HG02588 (cell line): Measurements from ENCODE around the gene NCK1.
"Not testable (repeated sequence)": the region's sequence is repeated elsewhere in the genome, so short reads cannot be mapped to it uniquely, and the experiment has no call there.

Experiments
- ATAC-seq: cut with Tn5 transposase; IDR thresholded peaks from one replicate; pipeline ENCODE4 v1.9.1; 2021; ENCODE audit warnings: mild to moderate bottlenecking, moderate library complexity; ENCODE audit not compliant: unreplicated experiment

Gene NCK1

DNA sequence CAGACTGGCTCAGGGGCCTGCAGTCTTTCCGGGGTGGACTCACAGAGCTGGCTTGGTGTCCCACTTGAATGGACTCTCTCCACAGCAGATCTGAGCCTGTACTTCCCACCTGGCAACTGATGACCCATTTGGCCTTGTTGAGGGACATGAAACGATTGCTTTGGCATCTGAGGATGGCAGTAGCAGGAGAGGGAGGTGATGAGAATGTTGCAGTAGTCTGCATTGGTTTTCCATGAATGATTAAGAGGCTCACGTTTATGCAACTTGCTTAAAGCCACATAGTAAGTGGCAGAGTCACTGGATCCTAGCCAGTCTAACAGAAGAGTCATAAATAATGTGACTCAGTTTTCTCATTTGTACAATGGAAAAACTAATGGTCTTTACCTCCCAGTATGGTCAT lies 117.7 kb downstream of the NCK1 start:
- ATAC-seq: no peak

DNA sequence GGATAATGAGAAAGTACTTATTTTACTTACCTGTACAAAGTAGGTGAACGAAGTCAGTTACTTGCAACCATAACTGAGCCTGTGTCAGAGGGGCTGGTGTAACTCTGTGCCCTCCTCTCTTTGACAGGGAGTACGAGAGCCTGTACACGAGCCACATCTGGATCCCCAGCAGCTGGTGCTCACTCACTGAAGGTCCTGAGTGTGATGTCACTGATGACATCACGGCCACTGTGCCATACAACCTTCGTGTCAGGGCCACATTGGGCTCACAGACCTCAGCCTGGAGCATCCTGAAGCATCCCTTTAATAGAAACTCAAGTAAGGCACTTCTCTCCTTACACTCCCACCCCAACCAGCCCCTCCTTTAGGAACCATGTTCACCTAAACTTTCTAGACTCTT lies 120.0 kb downstream of the NCK1 start:
- ATAC-seq: no peak

DNA sequence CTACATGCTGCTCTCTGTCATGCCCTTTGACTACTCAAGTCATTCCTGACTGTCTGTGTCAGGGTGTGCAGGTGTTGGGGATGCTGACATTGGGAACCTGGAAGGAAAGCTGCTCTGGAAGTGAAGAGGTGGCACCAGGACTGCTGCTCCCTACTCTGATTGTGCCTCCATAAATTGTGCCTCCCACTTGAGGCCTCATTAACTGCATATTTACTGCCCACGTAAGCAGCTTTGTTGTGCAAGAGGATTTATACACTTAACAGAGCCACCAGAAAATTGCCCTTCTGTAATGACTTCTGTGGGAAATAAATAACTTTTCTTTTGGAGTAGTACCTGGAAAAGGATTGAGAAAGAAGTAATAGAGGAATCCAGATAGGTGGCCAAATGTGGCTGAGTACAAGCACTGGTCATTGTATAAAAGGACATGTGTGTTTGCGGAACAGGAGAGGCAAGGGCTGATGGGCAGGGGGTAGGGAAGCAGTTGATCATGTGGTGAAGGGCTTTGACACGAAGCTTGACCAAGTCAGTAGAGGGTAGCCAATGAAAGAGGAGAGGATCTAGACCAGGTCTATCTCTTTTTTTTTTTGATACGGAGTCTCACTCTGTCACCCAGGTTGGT lies 120.6 kb downstream of the NCK1 start:
- no peak for ATAC-seq

DNA sequence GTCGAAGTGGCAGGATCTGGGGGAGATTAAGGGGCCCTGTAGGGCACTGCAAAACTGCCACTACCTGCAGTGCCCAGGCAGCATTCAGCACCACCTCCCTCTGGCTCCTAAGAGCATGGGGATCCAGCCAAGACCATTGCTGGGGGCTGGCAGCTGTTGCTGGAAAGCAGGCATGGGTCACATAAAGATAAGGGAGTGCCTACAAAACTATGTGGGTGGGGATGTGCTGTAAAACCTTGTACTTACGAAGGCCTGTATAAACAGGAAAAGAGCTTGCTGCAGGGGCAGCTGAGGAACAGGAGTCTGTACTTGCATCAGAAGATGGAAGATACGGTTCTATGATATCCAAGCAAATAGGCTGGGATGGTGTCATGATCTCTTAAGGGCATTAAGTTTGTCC lies 122.8 kb downstream of the NCK1 start:
- no peak for ATAC-seq

DNA sequence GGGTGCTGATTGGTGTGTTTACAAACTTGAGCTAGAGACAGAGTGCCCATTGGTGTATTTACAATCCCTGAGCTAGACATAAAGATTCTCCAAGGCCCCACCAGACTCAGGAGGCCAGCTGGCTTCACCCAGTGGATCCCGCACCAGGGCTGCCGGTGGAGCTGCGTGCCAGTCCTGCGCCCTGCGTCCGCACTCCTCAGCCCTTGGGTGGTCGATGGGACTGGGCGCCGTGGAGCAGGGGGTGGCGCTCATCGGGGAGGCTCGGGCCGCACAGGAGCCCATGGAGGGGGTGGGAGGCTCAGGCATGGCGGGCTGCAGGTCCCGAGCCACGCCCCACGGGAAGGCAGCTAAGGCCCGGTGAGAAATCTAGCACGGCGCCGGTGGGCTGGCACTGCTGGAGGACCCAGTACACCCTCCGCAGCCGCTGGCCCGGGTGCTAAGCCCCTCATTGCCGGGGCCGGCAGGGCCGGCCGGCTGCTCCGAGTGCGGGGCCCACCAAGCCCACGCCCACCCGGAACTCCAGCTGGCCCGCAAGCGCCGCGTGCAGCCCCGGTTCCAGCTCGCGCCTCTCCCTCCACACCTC lies 125.5 kb downstream of the NCK1 start:
- not testable (repeated sequence) for ATAC-seq

DNA sequence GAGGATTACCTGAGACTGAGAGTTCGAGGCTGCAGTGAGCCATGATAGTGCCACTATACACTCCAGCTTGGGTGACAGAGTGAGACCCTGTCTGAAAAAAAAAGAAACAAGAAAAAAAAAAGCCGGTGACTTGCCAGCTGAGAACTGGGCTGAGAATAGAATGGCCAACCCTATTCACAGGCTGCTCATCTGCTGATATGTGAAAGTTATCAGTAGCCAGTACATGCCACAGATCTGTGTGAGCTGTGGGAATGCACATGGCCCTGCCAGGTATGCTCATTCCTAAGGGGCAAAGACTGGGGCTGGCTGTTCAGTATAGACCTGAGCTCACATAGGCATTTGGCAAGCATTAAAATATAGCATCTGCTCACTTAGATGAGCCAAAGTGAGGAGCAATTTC lies 126.6 kb downstream of the NCK1 start:
- ATAC-seq: no peak

DNA sequence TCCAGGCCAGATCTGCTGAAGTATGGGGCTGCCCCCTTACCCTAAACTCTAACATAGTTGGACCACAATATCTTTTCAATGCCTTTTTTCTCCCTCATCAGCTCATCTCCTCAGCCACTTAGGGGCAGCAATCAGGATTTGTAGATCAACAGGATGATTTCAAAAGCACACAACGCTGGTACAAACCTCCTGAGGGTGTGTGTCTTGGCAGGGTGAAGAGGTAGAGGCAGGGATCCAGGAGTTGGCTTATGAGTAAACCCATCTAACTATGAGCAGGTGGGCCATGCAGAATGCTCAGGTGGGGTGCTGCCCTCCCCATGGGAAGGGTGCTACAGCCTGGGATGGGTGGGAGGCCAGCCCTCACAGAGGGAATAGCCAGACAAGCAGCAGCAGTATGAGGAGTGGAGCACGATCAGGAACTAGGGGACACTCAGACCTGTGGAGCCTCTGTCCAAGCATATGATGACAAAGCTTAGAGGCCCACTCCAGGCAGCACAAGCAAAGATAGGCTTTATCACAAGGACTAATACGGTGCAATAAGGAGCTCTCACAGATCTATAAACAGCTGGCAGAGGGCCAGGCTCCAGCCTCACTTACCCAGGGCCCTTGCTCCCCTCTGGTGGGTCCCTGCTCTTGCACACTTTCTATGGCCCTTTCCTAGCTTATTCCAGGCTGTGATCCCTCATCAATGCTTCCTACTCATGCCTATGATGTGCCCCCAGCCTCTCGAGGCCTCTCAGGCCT lies 127.9 kb downstream of the NCK1 start:
- ATAC-seq: no peak

DNA sequence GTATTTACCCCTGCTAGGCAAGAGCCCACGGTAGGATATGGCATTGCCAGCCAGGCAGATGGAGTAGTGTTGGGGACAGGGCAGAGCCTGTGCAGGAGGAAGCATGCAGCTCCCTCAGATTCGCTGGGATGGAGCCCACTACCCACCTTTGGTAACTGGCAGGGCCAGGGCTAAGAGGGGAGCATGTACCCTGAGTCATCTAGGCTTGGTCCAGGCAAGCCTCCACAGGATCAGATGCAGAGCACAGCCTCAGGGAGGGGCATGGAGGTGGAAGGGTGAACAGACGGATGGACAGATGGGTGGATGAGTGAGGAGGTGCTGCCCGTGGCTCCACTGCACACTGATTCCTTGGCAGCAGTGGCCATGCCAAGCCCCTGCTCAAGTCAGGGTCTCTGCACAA lies 128.8 kb downstream of the NCK1 start:
- no peak for ATAC-seq

DNA sequence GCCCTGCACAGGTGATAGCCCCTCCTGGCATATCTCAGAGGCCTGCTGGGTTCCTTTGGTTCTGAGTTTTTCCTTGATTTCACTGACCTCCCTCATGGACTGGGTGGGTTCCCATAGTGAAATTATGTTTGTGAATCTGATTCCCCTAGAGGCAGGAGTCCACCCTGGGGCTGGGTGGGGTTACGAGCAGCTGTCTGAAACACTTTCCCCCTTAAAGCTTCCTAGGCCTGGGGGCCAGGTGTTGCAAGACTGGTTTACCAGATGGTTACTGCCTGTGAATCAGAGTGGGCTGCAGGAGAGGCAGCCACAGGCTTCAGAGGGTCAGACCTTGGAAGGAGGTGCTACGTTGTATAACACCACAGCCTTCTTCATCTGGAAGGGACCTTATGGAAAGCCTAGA lies 130.1 kb downstream of the NCK1 start:
- ATAC-seq: no peak

DNA sequence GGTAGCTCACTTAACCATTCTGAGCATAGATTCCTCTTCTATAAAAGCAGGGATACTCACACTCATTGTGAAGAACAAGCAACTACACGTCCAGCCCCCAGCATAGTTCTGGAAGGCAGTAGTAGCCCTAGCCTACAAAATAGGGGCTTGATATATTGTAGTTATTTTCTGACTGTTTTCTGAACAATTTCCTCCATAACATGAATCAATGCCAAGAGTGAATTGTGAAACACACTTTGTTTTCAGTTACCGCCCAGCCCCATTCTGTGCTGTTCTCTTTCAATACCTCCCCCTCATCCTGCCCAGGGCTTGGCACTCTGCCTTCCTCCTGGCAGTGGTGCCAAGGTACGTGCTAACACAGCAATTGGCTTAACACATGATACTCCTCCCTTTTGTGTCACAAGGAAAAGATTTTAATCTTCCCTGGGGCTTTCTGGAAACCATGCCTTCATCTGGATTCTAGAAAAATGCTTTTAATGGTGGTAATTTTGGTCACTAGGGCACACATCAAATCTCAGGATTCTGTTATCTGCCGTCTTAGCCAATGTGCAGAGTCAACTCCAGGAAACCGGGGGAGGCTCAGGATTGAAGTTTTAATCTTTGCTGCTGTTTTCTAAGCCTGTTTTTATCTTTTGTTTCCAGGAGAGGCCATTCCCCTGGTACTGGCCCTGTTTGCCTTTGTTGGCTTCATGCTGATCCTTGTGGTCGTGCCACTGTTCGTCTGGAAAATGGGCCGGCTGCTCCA lies 132.9 kb downstream of the NCK1 start:
- no peak for ATAC-seq

DNA sequence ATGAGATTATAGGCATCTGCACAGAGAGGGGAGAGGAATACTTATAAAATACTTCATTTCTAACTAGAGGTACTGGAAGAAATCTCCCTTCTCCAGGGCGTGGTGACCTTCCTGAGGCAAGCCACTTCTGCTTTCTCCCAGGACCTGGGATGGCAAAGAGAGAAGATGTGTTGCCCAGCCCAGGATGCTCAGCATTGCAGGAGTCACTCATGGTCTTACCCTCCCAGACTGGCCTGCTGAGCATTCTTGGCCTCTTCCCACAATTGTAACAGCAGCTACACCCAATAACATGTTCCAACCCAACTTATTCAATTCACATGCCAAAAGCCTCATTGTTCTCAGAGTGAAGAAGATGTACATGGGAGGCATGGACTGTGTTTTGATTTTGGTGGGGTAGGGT lies 133.6 kb downstream of the NCK1 start:
- no peak for ATAC-seq
